Forelimb muscle (tissue), 1 donor: ENCODE data around the gene PIGL. TPM values are rescaled to one million over a fixed set of nuclear protein-coding genes. Genes with fewer than 3 reads are reported as not detected.
"Not testable (repeated sequence)": the region's sequence is repeated elsewhere in the genome, so short reads cannot be mapped to it uniquely, and the experiment has no call there.

Experiments
- DNase-seq: peaks from one replicate; pipeline ENCODE4 v3.0.0-alpha.2; 2013; ENCODE audit warnings: low read depth
- polyA plus RNA-seq: library from polyadenylated mRNA; unstranded; fragments of 120-200 nt; gene quantifications from one replicate; pipeline ENCODE4 v1.2.1, GENCODE V29; 2013; ENCODE audit not compliant: insufficient read length

The PIGL gene
- polyA plus RNA-seq, 1 donor, result 15.2 TPM

DNA sequence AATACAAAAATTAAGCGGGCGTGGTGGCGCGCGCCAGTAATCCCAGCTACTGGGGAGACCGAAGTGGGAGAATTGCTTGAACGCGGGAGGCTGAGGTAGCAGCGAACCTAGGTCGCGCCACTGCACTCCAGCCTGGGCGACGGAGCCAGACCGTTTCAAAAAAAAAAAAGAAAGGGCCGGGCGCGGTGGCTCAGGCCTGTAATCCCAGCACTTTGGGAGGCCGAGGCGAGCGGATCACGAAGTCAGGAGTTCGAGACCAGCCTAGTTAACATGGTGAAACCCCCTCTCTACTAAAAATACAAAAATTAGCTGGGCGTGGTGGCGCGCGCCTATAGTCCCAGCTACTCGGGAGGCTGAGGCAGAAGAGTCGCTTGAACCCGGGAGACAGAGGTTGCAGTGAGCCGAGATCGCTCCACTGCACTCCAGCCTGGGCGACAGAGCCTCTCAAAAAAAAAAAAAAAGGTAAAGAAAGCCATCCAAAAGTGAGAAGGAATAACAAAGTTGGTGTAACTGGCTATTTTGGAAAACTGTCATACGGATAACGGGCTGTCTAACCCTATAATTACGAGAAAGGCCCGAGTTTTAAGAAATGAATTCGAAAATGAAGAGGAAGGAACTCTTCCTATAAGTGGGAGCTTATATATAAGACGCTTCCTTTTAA, 539 bp upstream of the PIGL start:
- DNase-seq, result not testable (repeated sequence)

DNA sequence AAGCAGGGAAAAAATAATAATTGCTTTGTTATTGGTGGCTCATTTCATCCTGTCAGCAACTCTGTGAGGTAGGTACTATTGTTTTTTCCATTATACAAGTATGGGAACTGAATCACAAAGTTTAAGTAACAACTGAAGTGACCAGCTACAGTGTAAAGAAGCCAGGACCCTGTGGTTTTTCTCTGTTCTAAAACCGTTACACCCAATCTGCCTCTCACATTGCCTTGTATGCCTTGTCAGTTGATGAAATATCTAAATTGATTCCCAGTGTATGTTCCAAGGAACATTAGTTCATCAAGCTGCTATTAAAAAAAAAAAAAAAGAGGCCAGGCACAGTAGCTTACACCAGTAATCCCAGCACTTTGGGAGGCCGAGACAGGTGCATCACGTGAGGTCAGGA, 5.4 kb downstream of the PIGL start:
- no peak for DNase-seq

DNA sequence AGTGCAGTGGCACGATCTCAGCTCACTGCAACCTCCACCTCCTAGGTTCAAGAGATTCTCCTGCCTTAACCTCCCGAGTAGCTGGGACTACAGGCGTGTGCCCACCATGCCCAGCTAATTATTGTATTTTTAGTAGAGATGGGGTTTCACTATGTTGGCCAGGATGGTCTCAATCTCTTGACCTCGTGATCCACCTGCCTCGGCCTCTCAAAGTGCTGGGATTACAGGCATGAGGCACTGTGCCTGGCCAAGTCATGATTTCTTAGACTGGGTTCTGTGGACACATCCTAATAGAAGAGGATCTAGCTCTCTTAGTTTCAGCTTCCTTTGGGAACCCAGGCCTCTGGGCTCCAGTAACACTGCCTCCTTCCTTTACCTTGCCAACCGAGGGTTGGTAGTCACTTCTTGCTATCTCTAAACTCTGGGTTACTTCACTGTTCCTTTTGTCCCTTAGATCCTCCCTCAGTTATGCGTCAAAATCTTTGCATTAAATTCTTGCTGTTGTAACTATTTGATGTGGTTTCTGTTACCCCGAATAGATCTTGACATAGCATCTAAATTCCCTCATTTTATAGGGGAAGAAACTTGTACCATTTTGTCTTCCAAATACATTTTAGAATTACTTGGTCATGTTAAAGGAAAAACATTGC, 13.0 kb downstream of the PIGL start:
- not testable (repeated sequence) for DNase-seq

DNA sequence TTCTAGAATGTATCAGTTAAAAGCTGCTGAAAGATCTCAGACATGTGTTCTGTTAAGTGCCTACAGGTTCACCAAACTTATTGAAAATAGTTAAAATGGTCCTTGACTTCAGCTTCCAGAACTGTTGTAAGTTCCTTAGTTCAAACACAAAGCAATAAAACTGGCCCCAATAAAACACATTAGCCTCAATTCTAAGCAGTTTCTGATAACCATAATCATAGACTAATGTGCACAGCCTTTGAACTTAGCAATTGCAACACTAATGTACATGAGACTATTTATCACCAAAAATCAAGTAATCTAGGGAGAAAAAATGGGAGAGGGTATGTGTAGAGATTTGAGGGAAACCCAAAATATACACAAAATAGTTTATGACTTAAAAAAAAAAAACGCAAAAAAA, 15.4 kb downstream of the PIGL start:
- DNase-seq, result no peak

DNA sequence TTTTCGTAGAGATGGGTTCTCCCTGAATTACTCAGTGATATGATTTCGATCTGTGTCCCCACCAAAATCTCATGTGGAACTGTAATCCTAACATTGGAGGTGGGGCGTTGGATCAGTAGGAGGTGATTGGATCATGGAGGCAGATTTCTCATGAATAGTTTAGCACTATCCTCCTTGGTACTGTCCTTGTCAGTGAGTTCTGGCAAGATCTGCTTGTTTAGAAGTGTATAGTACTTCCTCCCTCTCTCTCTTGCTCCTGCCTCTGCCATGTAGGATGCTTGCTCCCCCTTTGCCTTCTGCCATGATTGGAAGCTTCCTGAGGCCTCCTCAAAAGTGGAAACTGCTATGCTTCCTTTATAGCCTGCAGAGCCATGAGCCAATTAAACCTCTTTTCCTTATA, 22.9 kb downstream of the PIGL start:
- DNase-seq, result no peak

DNA sequence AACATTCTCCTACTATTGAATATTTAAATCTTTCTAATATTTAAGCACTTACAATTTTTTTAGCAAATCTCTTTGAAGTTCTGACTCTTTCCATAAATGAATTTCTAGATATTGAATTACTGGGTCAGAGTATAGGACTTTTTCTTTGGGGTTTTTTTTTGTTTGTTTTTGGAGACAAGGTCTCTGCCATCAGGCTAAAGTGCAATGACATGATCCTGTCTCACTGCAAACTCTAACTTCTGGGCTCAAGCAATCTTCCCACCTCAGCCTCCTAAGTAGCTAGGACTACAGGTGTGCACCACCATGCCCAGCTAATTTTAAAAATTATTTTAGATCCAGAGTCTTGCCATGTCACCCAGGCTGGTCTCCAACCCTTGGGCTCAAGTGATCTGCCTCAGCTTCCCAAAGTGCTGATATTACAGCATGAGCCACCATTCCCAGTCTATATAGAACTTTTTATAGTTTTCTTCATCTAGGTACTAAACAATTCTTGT, 24.9 kb downstream of the PIGL start:
- no peak for DNase-seq

DNA sequence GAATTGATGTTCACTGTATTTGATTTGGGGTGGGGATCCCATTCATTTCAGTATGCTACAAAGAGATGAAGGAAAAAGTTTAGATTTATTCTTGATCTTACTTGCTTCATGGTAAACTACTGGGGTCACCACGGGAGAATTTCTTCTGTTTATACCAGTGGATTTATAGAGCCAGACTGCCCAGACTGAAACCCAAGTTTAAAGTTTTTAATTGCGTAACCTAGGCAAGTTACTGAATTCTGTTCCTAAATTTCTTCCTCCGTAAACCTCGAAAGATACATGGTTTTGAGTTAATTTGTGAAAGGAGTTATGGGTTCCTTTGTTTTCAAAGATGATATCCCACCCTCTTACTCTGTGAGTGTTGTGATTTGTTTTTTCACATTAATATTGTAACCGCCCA, 26.4 kb downstream of the PIGL start:
- no peak for DNase-seq

DNA sequence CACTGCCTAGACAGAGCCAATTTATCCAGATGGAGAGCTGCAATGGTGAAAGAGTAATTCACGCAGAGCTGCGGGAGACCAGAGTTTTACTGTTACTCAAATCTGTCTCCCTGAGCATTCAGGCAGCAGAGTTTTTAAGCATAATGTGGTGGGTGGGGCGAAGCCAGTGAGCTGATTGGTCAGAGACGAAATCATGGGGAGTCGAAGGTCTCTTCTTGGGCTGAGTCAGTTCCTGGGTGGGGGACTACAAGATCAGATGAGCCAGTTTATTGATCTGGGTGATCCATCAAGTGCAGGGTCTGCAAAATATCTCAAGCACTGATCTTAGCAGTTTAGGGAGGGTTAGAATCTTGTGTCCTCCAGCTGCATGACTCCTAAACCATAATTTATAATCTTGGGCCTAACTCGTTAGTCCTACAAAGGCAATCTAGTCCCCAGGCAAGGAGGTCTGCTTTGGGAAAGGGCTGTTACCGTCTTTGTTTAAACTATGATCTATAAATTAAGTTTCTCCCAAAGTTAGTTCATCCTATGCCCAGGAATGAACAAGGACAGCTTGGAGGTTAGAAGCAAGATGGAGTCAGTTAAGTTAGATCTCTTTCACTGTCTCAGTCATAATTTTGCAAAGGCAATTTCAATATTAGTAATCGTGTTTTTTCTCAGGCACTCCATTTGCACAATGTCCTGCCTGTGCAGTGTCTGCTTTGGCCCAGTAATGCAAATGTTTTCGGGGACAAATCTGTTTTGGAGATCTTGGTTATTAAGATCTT, 27.0 kb downstream of the PIGL start:
- no peak for DNase-seq

DNA sequence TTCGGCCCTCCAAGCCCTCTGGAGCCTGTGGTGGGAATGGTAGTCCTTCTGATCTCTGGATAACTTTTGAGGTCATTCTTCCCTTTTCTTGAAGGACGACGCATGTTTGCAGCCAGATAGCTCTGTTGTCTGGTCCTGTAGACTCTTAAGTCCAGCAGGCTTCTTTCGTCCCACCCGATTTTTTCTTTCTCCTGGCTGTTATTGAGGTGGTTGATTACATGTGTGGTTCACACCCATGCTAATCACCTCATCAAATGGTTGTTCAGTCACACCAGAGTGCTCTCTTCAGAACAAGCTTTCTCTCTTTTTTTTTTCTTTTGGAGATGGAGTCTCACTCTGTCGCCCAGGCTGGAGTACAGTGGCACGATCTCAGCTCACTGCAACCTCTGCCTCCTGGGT, 30.6 kb downstream of the PIGL start:
- no peak for DNase-seq

DNA sequence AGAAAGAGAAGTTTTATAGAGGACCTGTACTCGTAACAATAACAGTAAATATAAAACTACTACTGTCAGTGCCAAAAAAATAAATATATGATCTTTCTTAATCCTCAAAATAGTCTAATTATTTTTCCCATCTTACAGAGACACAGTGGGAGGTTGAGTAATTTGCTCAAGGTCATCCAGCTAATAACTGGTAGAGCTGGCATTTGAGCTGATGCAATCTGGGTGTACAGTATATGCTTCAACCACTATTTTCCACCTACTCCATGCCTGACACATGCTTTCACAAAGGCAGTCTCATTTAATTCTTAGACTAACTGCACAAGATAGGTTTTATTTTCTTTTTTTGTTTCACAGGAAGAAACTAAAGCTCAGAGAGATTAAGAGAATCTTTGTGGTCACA, 33.6 kb downstream of the PIGL start:
- no peak for DNase-seq

DNA sequence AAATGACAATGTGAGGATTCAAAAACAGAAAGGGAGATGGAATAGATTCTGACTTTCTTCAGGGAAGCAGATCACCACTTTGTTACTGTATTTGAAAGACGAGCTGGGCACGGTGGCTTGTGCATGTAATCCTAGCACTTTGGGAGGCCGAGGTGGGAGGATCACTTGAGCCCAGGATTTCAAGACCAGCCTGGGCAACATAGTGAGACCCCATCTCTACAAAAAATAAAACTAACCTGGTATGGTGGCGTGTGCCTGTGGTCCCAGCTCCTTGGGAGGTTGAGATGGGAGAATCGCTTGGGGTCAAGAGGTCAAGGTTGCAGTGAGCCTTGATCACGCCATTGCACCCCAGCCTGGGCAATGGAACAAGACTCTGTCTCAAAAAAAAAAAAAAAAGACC, 34.0 kb downstream of the PIGL start:
- no peak for DNase-seq

DNA sequence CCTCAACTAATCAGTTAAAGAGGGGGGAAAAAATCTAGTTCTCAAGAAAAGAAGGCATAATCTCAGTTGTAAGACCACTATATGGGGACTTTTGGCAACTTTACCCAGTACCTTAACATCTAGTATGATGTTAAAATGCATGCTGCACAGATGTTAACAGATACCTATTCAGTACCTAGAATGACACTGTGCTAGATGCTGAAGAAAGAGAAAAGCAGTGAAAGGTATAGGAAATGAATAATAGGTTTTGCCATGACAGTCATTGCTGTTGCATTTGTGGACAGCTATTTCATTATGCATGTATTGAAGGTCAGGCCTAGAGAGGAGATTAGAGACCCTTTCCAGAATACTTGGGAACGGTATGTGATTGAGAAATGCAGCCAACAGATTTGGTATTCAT, 34.5 kb downstream of the PIGL start:
- no peak for DNase-seq

DNA sequence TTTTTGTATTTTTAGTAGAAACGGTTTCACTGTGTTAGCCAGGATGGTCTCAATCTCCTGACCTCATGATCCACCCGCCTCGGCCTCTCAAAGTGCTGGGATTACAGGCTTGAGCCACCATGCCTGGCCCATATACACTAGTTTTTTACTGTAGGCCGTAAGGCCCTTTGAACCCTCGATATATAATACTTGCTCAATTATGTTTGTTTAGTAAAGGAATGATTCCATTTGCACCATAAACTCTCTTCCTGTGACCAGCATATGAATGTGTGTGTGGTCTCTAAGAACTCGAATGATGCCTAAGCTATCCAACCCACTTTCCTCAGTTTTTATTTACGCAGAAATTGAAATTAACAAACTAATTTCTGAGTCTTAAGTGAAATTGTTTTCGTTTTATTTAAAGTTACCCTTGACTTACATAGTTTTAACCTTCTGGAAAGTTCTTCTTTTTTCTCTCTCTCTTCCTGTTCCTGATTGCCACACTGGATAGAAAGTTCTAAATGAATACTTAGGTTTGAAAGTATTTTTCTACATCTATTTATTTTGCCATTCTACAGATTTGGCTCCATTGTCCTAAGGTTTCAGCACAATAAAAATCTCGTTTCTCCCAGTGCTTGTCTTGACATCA, 37.9 kb downstream of the PIGL start:
- DNase-seq, result no peak

DNA sequence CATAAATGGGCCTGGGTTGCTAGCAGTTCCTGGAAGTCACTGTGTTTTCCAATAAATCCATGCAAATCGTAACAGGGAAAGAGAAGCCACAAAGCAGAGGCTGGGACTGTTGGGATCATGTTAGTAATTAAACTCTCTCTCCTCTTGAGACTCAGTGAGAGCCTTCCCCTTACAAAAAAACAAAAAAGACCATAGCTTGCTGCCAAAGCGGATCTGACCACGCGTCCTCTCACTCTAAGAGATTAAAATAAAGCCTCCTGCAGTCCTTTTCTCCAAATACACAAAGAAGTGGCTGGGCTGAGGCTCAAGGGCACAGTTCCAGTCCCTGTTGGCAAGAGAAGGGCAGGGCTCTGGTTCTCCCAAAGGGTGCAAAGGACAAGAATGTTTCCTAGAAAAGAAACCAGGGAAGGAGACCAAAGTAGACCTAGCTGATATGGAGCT, 38.5 kb downstream of the PIGL start:
- peak; percentile 19 for DNase-seq

DNA sequence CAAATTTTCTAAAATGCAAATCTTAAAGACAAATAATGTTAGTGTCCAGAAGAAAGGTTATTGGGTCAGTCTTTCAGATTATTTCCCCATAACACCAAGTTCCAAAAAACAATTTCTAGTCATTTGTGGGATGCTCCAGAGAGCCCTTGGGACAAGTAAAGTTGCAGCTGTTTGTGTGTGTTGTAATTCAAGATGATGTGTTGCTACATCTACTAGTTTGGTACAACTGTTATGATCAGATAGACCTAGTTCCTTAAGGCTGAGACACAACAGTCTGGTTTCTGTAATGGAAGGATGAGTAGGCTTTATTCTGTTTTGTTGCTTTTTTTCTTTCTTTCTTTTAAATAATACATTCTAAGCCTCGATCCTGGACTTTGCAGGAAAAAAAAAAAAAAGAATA, 41.9 kb downstream of the PIGL start:
- DNase-seq, result peak; percentile 32

DNA sequence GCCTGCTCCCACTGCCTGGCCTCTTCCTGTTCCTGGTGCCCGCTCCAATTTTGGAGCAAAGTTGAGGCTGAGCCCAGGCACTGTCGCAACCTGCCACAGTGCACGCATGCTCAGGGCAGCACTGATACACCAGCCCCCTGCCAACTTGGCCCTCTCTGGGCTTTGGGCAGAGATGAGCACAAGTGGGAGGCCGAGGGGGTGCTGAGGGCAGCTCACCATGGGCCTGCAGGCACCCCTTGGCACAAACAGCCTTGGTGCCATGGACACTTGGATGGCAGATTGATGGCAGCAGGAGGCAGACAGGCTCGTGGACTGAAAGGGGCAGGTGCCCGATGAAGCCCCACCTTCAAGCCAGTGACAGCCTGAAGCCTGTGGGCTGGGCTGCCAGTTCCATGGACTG, 42.9 kb downstream of the PIGL start:
- no peak for DNase-seq

DNA sequence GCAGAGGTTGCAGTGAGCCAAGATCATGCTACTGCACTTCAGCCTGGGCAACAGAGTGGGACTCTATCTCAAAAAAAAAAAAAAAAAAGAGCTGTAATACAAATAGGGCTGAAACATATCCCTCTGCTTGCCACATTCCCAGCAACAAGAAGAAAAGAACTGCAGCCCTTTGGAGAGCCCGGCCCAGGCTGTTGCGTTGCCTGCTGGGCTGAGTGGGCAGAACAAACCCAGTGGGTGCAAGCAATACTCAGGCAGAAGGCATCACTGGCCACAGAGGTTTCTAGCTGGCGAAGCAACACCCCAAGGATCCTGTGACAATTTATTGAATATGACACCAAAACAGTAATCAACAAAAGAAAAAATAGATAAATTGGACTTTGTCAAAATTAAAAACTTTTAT, 44.0 kb downstream of the PIGL start:
- DNase-seq, result no peak

DNA sequence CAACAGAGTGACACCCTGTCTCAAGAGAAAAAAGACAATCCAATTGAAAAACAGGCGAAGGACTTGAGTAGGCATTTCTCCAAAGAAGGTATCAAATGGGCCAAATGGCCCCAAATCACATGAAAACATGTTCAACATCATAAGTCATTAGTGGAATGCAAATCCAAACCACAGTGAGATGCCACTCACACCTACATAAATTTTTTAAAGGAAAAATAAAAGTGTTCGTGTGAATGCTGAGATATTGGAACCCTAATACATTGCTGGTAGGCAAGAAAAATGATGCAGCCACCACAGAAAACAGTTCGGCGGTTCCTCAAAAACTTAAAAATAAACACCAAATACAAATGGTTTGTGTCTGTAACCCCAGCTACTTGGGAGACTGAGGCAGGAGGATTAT, 45.2 kb downstream of the PIGL start:
- DNase-seq, result no peak

DNA sequence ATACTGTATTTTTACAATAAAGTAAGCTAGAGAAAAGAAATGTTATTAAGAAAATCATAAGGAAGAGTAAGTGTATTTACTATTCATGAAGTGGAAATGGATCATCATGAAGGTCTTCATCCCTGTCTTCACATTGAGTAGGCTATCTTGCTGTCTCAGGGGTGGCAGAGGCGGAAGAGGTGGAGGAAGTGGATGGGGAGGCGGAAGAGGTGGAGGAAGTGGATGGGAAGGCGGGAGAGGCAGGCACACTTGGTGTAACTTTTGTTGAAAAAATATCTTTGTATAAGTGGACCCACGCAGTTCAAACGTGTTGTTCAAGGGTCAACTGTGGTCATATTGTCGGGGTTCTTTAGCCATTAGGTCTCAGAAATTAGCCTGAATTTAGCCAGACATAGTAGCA, 50.2 kb downstream of the PIGL start:
- no peak for DNase-seq

DNA sequence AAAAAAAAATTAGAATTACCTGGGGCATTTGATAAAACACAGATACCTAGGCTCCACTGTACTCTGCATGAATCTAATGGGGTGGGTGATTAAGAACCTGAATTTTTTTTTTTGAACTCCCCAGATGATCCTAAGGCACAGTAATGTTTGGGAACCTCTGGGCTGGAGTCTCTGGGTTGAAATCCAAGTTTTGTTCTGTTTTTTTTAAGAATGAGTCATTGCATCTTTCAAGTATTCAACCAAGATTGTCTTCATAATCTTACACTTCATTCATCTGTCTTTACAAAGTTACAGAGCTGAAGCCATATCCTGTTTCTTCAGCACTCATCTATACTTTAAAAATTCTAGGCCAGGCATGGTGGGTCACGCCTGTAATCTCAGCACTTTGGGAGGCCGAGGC, 52.6 kb downstream of the PIGL start:
- no peak for DNase-seq

DNA sequence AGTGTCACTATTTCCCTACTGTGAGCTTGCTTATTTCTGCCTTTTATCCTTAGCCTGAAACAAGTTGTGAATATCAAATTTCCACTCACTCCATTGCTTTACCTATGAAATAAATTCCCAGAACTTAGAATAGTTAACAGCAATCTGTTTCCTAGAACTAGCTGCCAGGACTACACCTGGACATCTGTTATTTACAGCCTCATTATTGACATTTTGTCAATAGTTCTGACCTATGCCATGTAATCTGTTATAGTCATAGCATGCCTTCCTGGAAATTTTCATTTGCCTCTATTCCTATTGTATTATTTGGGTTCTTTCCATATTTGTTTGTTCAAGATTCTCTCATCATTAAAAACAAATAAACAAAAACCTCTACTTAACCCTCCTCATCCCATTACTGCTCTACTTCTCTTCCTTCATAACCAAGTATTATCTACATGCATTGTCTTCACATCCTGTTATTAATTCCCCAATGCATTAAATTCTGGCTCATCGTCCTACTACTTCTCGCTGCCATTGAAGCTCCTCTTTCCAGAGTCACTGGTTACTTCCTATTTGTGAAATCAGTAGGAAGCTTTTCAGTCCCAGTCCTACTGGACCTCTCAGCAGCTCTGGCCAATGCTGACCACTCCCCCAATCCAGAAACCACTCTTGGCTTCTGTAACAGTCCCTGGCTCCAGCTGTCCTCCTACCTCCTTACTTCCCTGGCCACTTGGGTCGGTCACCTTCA, 55.3 kb downstream of the PIGL start:
- no peak for DNase-seq

DNA sequence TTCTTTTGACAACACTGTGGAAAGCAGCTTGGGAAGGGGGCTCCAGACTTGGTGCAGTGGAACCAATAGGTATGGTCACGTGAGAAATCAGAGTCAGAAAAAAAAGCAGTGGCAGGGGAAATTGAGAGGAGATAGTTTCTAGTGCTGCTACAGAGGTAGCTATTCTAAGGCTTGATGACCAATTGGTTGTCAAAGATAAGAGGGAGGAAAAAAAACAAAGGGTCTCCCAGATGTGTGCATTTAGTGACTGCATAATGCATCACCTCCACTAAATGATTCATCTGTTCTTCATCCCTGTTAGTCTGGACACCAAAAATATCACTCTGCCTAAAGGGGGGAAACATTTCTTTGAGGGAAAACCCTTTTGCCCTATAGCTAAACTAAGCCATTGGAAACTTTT, 56.5 kb downstream of the PIGL start:
- no peak for DNase-seq
